PC-3 (cell line): ENCODE measurements around the gene RPL37. TPM values are rescaled to one million over a fixed set of nuclear protein-coding genes. Genes with fewer than 3 reads are reported as not detected.
A peak's percentile ranks its signal among the peaks of the same experiment; 100 is the strongest.

ENCODE experiments used
- ATAC-seq: fragments of 200-7000 bp; cut with Tn5 transposase; 2 replicates; pipeline ENCODE4 v1.9.1; 2020; ENCODE audit warnings: mild to moderate bottlenecking, moderate library complexity
- BruUV-seq: library from RNA; stranded (reverse); fragments of 400-500 nt; replicated peaks from 2 replicates; lab custom pipeline; 2021; lab: Mats Ljungman, UMichigan
- CTCF ChIA-PET: fragments of 300-600 bp; sonication (Branson Sonifier 250); formaldehyde crosslinking; loops from one replicate; lab custom pipeline; 2022; ENCODE audit warnings: antibody characterized with exemption; lab: Charles Lee
- POLR2A ChIA-PET: fragments of 300-600 bp; sonication (Branson Sonifier 250); formaldehyde crosslinking; loops from one replicate; lab custom pipeline; 2022; ENCODE audit warnings: antibody characterized with exemption; ENCODE audit not compliant: unreplicated experiment; lab: Charles Lee
- DNase-seq: peaks from one replicate; pipeline ENCODE4 v3.0.0-alpha.2; 2015
- H2AFZ ChIP-seq: fragments of 300-600 bp; sonication (generic); 2 replicates; pipeline ENCODE4 v1.6.0; 2016; ENCODE audit warnings: antibody characterized with exemption, low read length
- H3F3A ChIP-seq: fragments of 300-600 bp; sonication (generic); one replicate; pipeline ENCODE4 v1.6.0; 2017; ENCODE audit warnings: antibody characterized with exemption, low read length, control low read depth, mild to moderate bottlenecking; ENCODE audit not compliant: unreplicated experiment
- H3K27ac ChIP-seq: fragments of 300-600 bp; sonication (generic); 2 replicates; pipeline ENCODE4 v1.5.1; 2016; ENCODE audit warnings: mild to moderate bottlenecking, low read length
- H3K27me3 ChIP-seq: fragments of 300-600 bp; sonication (generic); 2 replicates; pipeline ENCODE4 v1.6.1; 2016; ENCODE audit warnings: low read length, mixed read lengths
- H3K36me3 ChIP-seq: fragments of 300-600 bp; sonication (generic); 2 replicates; pipeline ENCODE4 v1.6.1; 2016; ENCODE audit warnings: low read depth, mixed run types, low read length, mixed read lengths
- H3K4me1 ChIP-seq: fragments of 300-600 bp; sonication (generic); 2 replicates; pipeline ENCODE4 v1.5.1; 2016; ENCODE audit warnings: low read length; ENCODE audit not compliant: insufficient read depth
- H3K4me2 ChIP-seq: fragments of 300-600 bp; sonication (generic); 2 replicates; pipeline ENCODE4 v1.6.0; 2016; ENCODE audit warnings: low read length
- H3K4me3 ChIP-seq: fragments of 300-600 bp; sonication (generic); 2 replicates; pipeline ENCODE4 v1.5.1; 2016; ENCODE audit warnings: mild to moderate bottlenecking, low read length, mixed read lengths
- H3K79me2 ChIP-seq: fragments of 300-600 bp; sonication (generic); 2 replicates; pipeline ENCODE4 v1.6.1; 2017; ENCODE audit warnings: low read length, mixed read lengths
- H3K9ac ChIP-seq: fragments of 300-600 bp; sonication (generic); 2 replicates; pipeline ENCODE4 v1.6.0; 2016; ENCODE audit warnings: mild to moderate bottlenecking, low read length
- H3K9me2 ChIP-seq: fragments of 300-600 bp; sonication (generic); replicated peaks from 2 replicates; pipeline ENCODE4 v1.6.1; 2016; ENCODE audit warnings: mixed run types, low read length, mixed read lengths
- H3K9me3 ChIP-seq: fragments of 300-600 bp; sonication (generic); 2 replicates; pipeline ENCODE4 v1.6.1; 2016; ENCODE audit warnings: low read length, mixed read lengths
- H4K20me1 ChIP-seq: fragments of 300-600 bp; sonication (generic); 2 replicates; pipeline ENCODE4 v1.6.1; 2016; ENCODE audit warnings: low read length, mixed read lengths
- CTCF ChIP-seq: fragments of 300-600 bp; sonication (generic); conservative IDR thresholded peaks from 2 replicates; pipeline ENCODE4 v1.5.1; 2017; ENCODE audit warnings: antibody characterized with exemption, low read depth, mild to moderate bottlenecking, low read length
- EZH2 ChIP-seq: fragments of 300-600 bp; sonication (generic); IDR thresholded peaks from one replicate; pipeline ENCODE4 v1.6.1; 2017; ENCODE audit warnings: antibody characterized with exemption, mild to moderate bottlenecking, low read length; ENCODE audit not compliant: unreplicated experiment
- EZH2phosphoT487 ChIP-seq: fragments of 300-600 bp; sonication (generic); IDR thresholded peaks from 2 replicates; pipeline ENCODE4 v1.6.1; 2018; ENCODE audit warnings: mild to moderate bottlenecking, antibody characterized with exemption, low read length, borderline replicate concordance
- intact Hi-C: fragments of 100-400 bp; cut with micrococcal nuclease; formaldehyde crosslinking; loops from 2 replicates; pipeline ENCODE4 v1.9.0; 2023
- total RNA-seq: library from RNA; depleted of rRNA; stranded (reverse); fragments of >200 nt; gene quantifications from 2 replicates; pipeline ENCODE4 v1.2.3, GENCODE V29; 2014

Gene RPL37
- total RNA-seq, 1 experiment from 2014 or later: 2,823 TPM

GRCh38 chr5:40823459-40823858 is 11.6 kb downstream of the RPL37 start:
- Histone ChIP-seq H4K20me1 (peaks cover 20% of the 10 kb centered on the region), H3K4me2 (no peak overlapping the region), H3K27me3 (no peaks in the 10 kb centered on the region), H3K9me3 (no peaks in the 10 kb centered on the region), H3K9ac (no peak overlapping the region), H3K4me3 (no peak overlapping the region), H3K27ac (no peak overlapping the region), H3K36me3 (peaks cover 22% of the 10 kb centered on the region), H2AFZ (no peak overlapping the region), H3K9me2 (no peaks in the 10 kb centered on the region), H3F3A (peaks cover 18% of the 10 kb centered on the region), H3K79me2 (no peaks in the 10 kb centered on the region), H3K4me1 (no peaks in the 10 kb centered on the region)
- BruUV-seq: no TSS peak
- CTCF ChIA-PET: interaction anchor here (0.7 kb wide), 1 partner anchor 161 kb away, joined by 11 read pairs; no protein-coding TSS in a partner anchor
- intact Hi-C loops: no loop called here
- DNase-seq (no peak), ATAC-seq (peak; percentile 36)
- TF ChIP-seq CTCF (no peak), EZH2phosphoT487 (no peak), EZH2 (no peak)
- POLR2A ChIA-PET: no interaction called here

GRCh38 chr5:40813698-40814281 is 21.2 kb downstream of the RPL37 start:
- H2AFZ ChIP-seq: no peak overlapping the region
- H3K79me2 ChIP-seq: no peaks in the 10 kb centered on the region
- H3K4me1 ChIP-seq: peaks cover 2% of the 10 kb centered on the region
- no TSS peak for BruUV-seq
- H3F3A ChIP-seq: no peaks in the 10 kb centered on the region
- intact Hi-C loops: no loop called here
- POLR2A ChIA-PET: no interaction called here
- ATAC-seq: no peak
- H3K4me2 ChIP-seq: no peak overlapping the region
- no peaks in the 10 kb centered on the region for H3K36me3 ChIP-seq
- H3K9me2 ChIP-seq: no peaks in the 10 kb centered on the region
- no peaks in the 10 kb centered on the region for H3K27me3 ChIP-seq
- H3K9ac ChIP-seq: no peak overlapping the region
- no peak overlapping the region for H3K27ac ChIP-seq
- CTCF ChIA-PET: no interaction called here
- no peaks in the 10 kb centered on the region for H3K9me3 ChIP-seq
- no peak for DNase-seq
- TF ChIP-seq EZH2phosphoT487 (no peak), CTCF (no peak), EZH2 (no peak)
- no peak overlapping the region for H3K4me3 ChIP-seq
- H4K20me1 ChIP-seq: no peaks in the 10 kb centered on the region

DNA sequence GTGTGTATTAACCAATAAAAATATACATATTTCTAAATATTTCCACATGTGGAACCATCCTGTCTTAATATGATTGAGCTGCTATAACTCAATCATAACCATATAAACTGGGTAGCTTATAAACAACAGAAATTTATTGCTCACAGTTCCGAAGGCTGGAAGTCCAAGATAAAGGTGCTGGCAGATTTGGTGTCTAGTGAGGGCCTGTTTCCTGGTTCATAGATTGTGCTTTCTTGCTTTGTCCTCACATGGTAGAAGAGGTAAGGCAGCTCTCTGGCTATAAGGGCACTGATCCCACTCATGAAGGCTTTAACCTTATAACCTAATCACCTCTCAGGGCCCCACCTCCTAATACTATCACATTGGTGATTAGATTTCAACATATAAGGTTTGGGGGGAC is 22.9 kb downstream of the RPL37 start:
- Histone ChIP-seq H3K9me3 (no peaks in the 10 kb centered on the region), H3K36me3 (no peaks in the 10 kb centered on the region), H3K4me1 (peaks cover 11% of the 10 kb centered on the region), H3K27me3 (no peaks in the 10 kb centered on the region), H3K9ac (no peak overlapping the region), H2AFZ (no peak overlapping the region), H3K27ac (no peak overlapping the region), H3K79me2 (no peaks in the 10 kb centered on the region), H3F3A (no peaks in the 10 kb centered on the region), H4K20me1 (no peaks in the 10 kb centered on the region), H3K4me2 (no peak overlapping the region), H3K9me2 (no peaks in the 10 kb centered on the region), H3K4me3 (no peak overlapping the region)
- ATAC-seq: no peak
- DNase-seq: no peak
- intact Hi-C loops: no loop called here
- BruUV-seq: no TSS peak
- no peak for TF ChIP-seq CTCF
- no peak for TF ChIP-seq EZH2phosphoT487
- TF ChIP-seq EZH2: no peak
- ChIA-PET POLR2A (no interaction called here), CTCF (no interaction called here)
